MG63 (cell line): ENCODE results near the gene LINGO4. TPM values are rescaled to one million over a fixed set of nuclear protein-coding genes. Genes with fewer than 3 reads are reported as not detected.

ENCODE experiments used
- DNase-seq: peaks from one replicate; pipeline ENCODE4 v3.0.0-alpha.2; 2020
- H3K27me3 ChIP-seq: fragments of 250-450 bp; sonication (Bioruptor Pico); 2 replicates; pipeline ENCODE4 v1.5.1; 2020; ENCODE audit warnings: mild to moderate bottlenecking, moderate library complexity
- H3K36me3 ChIP-seq: fragments of 250-450 bp; sonication (Bioruptor Pico); 2 replicates; pipeline ENCODE4 v1.5.1; 2020; ENCODE audit warnings: mild to moderate bottlenecking, moderate library complexity
- H3K4me3 ChIP-seq: fragments of 250-450 bp; sonication (Bioruptor Pico); 2 replicates; pipeline ENCODE4 v1.5.1; 2020; ENCODE audit warnings: mild to moderate bottlenecking, moderate library complexity
- H3K9me3 ChIP-seq: fragments of 250-450 bp; sonication (Bioruptor Pico); 2 replicates; pipeline ENCODE4 v1.5.1; 2020; ENCODE audit warnings: mild to moderate bottlenecking, moderate library complexity
- total RNA-seq: library from RNA; depleted of rRNA; stranded (reverse); fragments of >200 nt; shearing (Covaris generic); gene quantifications from 2 replicates; pipeline ENCODE4 v1.2.3, GENCODE V29; 2014; ENCODE audit warnings: low replicate concordance

The LINGO4 gene
- total RNA-seq, 1 experiment from 2014 or later, result not detected

- no peaks in the 10 kb centered on the region for H3K9me3 ChIP-seq
- no peak overlapping the region for H3K4me3 ChIP-seq
- no peaks in the 10 kb centered on the region for H3K27me3 ChIP-seq
- DNase-seq, result no peak
- no peaks in the 10 kb centered on the region for H3K36me3 ChIP-seq
Measured at GRCh38 chr1:151838222-151839081, 33.2 kb upstream of the LINGO4 start.

GRCh38 chr1:151837884-151838221 is 32.6 kb upstream of the LINGO4 start:
- no peaks in the 10 kb centered on the region for H3K9me3 ChIP-seq
- no peaks in the 10 kb centered on the region for H3K36me3 ChIP-seq
- H3K4me3 ChIP-seq, result no peak overlapping the region
- H3K27me3 ChIP-seq, result no peaks in the 10 kb centered on the region
- DNase-seq, result no peak

GRCh38 chr1:151837197-151837596 is 32.0 kb upstream of the LINGO4 start:
- no peaks in the 10 kb centered on the region for H3K27me3 ChIP-seq
- H3K36me3 ChIP-seq, result no peaks in the 10 kb centered on the region
- H3K4me3 ChIP-seq, result no peak overlapping the region
- no peaks in the 10 kb centered on the region for H3K9me3 ChIP-seq
- no peak for DNase-seq

GRCh38 chr1:151835596-151835995 is 30.4 kb upstream of the LINGO4 start:
- Histone ChIP-seq H3K36me3 (no peaks in the 10 kb centered on the region), H3K9me3 (no peaks in the 10 kb centered on the region), H3K27me3 (no peaks in the 10 kb centered on the region), H3K4me3 (no peak overlapping the region)
- no peak for DNase-seq

- Histone ChIP-seq H3K4me3 (no peak overlapping the region), H3K36me3 (no peaks in the 10 kb centered on the region), H3K27me3 (no peaks in the 10 kb centered on the region), H3K9me3 (no peaks in the 10 kb centered on the region)
- no peak for DNase-seq
Measured at GRCh38 chr1:151834239-151834638, 29.0 kb upstream of the LINGO4 start.

- no peaks in the 10 kb centered on the region for H3K9me3 ChIP-seq
- H3K36me3 ChIP-seq, result no peaks in the 10 kb centered on the region
- H3K4me3 ChIP-seq, result no peak overlapping the region
- no peaks in the 10 kb centered on the region for H3K27me3 ChIP-seq
- no peak for DNase-seq
Measured at GRCh38 chr1:151833172-151833900, 28.1 kb upstream of the LINGO4 start.

- Histone ChIP-seq H3K27me3 (no peaks in the 10 kb centered on the region), H3K9me3 (no peaks in the 10 kb centered on the region), H3K4me3 (no peak overlapping the region), H3K36me3 (no peaks in the 10 kb centered on the region)
- DNase-seq, result peak; percentile 79
Measured at GRCh38 chr1:151832318-151832980, 27.2 kb upstream of the LINGO4 start.

GRCh38 chr1:151831605-151832004 is 26.4 kb upstream of the LINGO4 start, which contains the start of gene RORC:
Gene RORC, minus strand, starts transcription at chr1:151831802. Its CDS starts 38 bp downstream, at chr1:151831764.
- Histone ChIP-seq H3K4me3 (no peak within 1 kb of the TSS), H3K27me3 (no peaks in the 10 kb centered on the region), H3K36me3 (no peaks in the 10 kb centered on the region), H3K9me3 (no peaks in the 10 kb centered on the region)
- DNase-seq, result no peak

- Histone ChIP-seq H3K27me3 (no peaks in the 10 kb centered on the region), H3K9me3 (no peaks in the 10 kb centered on the region), H3K36me3 (no peaks in the 10 kb centered on the region), H3K4me3 (no peak overlapping the region)
- DNase-seq, result no peak
Measured at GRCh38 chr1:151831256-151831591, 26.0 kb upstream of the LINGO4 start.

- no peaks in the 10 kb centered on the region for H3K9me3 ChIP-seq
- DNase-seq, result no peak
- H3K27me3 ChIP-seq, result no peaks in the 10 kb centered on the region
- no peak overlapping the region for H3K4me3 ChIP-seq
- no peaks in the 10 kb centered on the region for H3K36me3 ChIP-seq
Measured at GRCh38 chr1:151830055-151830454, 24.8 kb upstream of the LINGO4 start.

GRCh38 chr1:151829352-151830046 is 24.3 kb upstream of the LINGO4 start:
- no peak overlapping the region for H3K4me3 ChIP-seq

GRCh38 chr1:151828921-151829320 is 23.7 kb upstream of the LINGO4 start:
- no peaks in the 10 kb centered on the region for H3K9me3 ChIP-seq
- H3K36me3 ChIP-seq, result no peaks in the 10 kb centered on the region
- no peaks in the 10 kb centered on the region for H3K27me3 ChIP-seq
- no peak overlapping the region for H3K4me3 ChIP-seq
- peak; percentile 65 for DNase-seq

More at GRCh38 chr1:151829352-151830046, 24.3 kb upstream of the LINGO4 start:
- H3K9me3 ChIP-seq, result no peaks in the 10 kb centered on the region
- H3K36me3 ChIP-seq, result no peaks in the 10 kb centered on the region
- no peak for DNase-seq
- no peaks in the 10 kb centered on the region for H3K27me3 ChIP-seq

- no peak for DNase-seq
- Histone ChIP-seq H3K9me3 (no peaks in the 10 kb centered on the region), H3K4me3 (no peak overlapping the region), H3K27me3 (no peaks in the 10 kb centered on the region), H3K36me3 (no peaks in the 10 kb centered on the region)
Measured at GRCh38 chr1:151827853-151828252, 22.6 kb upstream of the LINGO4 start.

GRCh38 chr1:151825751-151826660 is 20.8 kb upstream of the LINGO4 start:
- Histone ChIP-seq H3K9me3 (peaks cover 2% of the 10 kb centered on the region), H3K27me3 (no peaks in the 10 kb centered on the region), H3K4me3 (no peak overlapping the region), H3K36me3 (no peaks in the 10 kb centered on the region)
- DNase-seq, result peak; percentile 22

GRCh38 chr1:151825204-151825603 is 20.0 kb upstream of the LINGO4 start:
- no peak for DNase-seq
- Histone ChIP-seq H3K4me3 (no peak overlapping the region), H3K36me3 (no peaks in the 10 kb centered on the region), H3K9me3 (peaks cover 2% of the 10 kb centered on the region), H3K27me3 (no peaks in the 10 kb centered on the region)

- Histone ChIP-seq H3K4me3 (no peak overlapping the region), H3K9me3 (peaks cover 2% of the 10 kb centered on the region), H3K36me3 (no peaks in the 10 kb centered on the region), H3K27me3 (no peaks in the 10 kb centered on the region)
- no peak for DNase-seq
Measured at GRCh38 chr1:151823175-151823574, 18.0 kb upstream of the LINGO4 start.
